GM23248 (cell line): Measurements from ENCODE around the gene DHRS7C. TPM values are rescaled to one million over a fixed set of nuclear protein-coding genes. Genes with fewer than 3 reads are reported as not detected.

Source experiments
- DNase-seq: peaks from one replicate; pipeline ENCODE4 v3.0.0-alpha.2; 2015
- H2AFZ ChIP-seq: fragments of 200-600 bp; sonication (generic); 2 replicates; pipeline ENCODE4 v1.6.1; 2016; ENCODE audit warnings: antibody characterized with exemption
- H3F3A ChIP-seq: fragments of 200-600 bp; sonication (generic); 2 replicates; pipeline ENCODE4 v1.6.1; 2016; ENCODE audit warnings: mild to moderate bottlenecking, antibody characterized with exemption, mixed run types; ENCODE audit not compliant: insufficient read depth
- H3K27ac ChIP-seq: fragments of 200-600 bp; sonication (generic); 2 replicates; pipeline ENCODE4 v1.5.1; 2016; ENCODE audit warnings: mild to moderate bottlenecking
- H3K27me3 ChIP-seq: fragments of 200-600 bp; sonication (generic); replicated peaks from 2 replicates; pipeline ENCODE4 v1.6.1; 2016; ENCODE audit warnings: mild to moderate bottlenecking; ENCODE audit not compliant: insufficient read depth
- H3K36me3 ChIP-seq: fragments of 200-600 bp; sonication (generic); 2 replicates; pipeline ENCODE4 v1.6.1; 2016; ENCODE audit warnings: low read depth, mild to moderate bottlenecking
- H3K4me1 ChIP-seq: fragments of 200-600 bp; sonication (generic); 2 replicates; pipeline ENCODE4 v1.6.1; 2016; ENCODE audit warnings: mild to moderate bottlenecking; ENCODE audit not compliant: insufficient read depth
- H3K4me2 ChIP-seq: fragments of 200-600 bp; sonication (generic); one replicate; pipeline ENCODE4 v1.6.1; 2016; ENCODE audit warnings: mild to moderate bottlenecking; ENCODE audit not compliant: unreplicated experiment
- H3K4me3 ChIP-seq: fragments of 200-600 bp; sonication (generic); 2 replicates; pipeline ENCODE4 v1.5.1; 2016; ENCODE audit warnings: mild to moderate bottlenecking
- H3K79me2 ChIP-seq: fragments of 200-600 bp; sonication (generic); 2 replicates; pipeline ENCODE4 v1.6.1; 2016; ENCODE audit warnings: mild to moderate bottlenecking; ENCODE audit not compliant: insufficient read depth
- H3K9ac ChIP-seq: fragments of 200-600 bp; sonication (generic); 2 replicates; pipeline ENCODE4 v1.6.1; 2016; ENCODE audit warnings: mild to moderate bottlenecking
- H3K9me2 ChIP-seq: fragments of 200-600 bp; sonication (generic); 2 replicates; pipeline ENCODE4 v1.6.1; 2016; ENCODE audit warnings: mixed run types, mild to moderate bottlenecking, moderate library complexity; ENCODE audit not compliant: insufficient read depth
- H3K9me3 ChIP-seq: fragments of 200-600 bp; sonication (generic); one replicate; pipeline ENCODE4 v1.6.1; 2017; ENCODE audit warnings: low read depth
- H4K20me1 ChIP-seq: fragments of 200-600 bp; sonication (generic); 2 replicates; pipeline ENCODE4 v1.6.0; 2016; ENCODE audit not compliant: insufficient read depth
- EZH2phosphoT487 ChIP-seq: fragments of 200-600 bp; sonication (generic); IDR thresholded peaks from 2 replicates; pipeline ENCODE4 v1.6.1; 2018; ENCODE audit warnings: antibody characterized with exemption, moderate library complexity, mild to moderate bottlenecking, low read depth; ENCODE audit not compliant: insufficient read depth
- WGBS, 2 experiments: methylation state at CpG; one replicate each; pipeline ENCODE4 v1.1.6; 2015 to 2017; ENCODE audit warnings: low lambda C conversion rate in 2 of 2, low coverage in 1 of 2; ENCODE audit errors: missing lambda C conversion rate in 2 of 2; 5-methylcytosine and 5-hydroxymethylcytosine counted together
- in situ Hi-C: fragments of 300-500 bp; cut with MboI; formaldehyde crosslinking; loops from 2 replicates; pipeline ENCODE4 v1.15.0; 2020
- polyA plus RNA-seq: library from polyadenylated mRNA; unstranded; fragments of >200 nt; fragmentation: Nextera tagmentation; extraction: Ambion mirVana; gene quantifications from 2 replicates; pipeline ENCODE4 v1.2.1, GENCODE V29; 2016
- total RNA-seq: library from RNA; depleted of rRNA; stranded (reverse); fragments of >200 nt; shearing (Covaris generic); gene quantifications from 2 replicates; pipeline ENCODE4 v1.2.3, GENCODE V29; 2014; rRNA removed

The DHRS7C gene
- total and polyA plus RNA-seq, 2 experiments from 2014 or later, result not detected

GRCh38 chr17:9725575-9725974 is 65.8 kb downstream of the DHRS7C start:
- H3K27me3 ChIP-seq, result peaks cover 14% of the 10 kb centered on the region
- no peak overlapping the region for H3K4me2 ChIP-seq
- no peak overlapping the region for H3K9ac ChIP-seq
- H2AFZ ChIP-seq, result no peak overlapping the region
- no peaks in the 10 kb centered on the region for H3F3A ChIP-seq
- WGBS, 2 experiments, result 41 to 47% methylated on average over 9 of the region's 9 CpGs
- no peaks in the 10 kb centered on the region; the same call in 1 of the 2 replicates for H3K4me1 ChIP-seq
- H3K9me3 ChIP-seq, result no peaks in the 10 kb centered on the region
- no peak for TF ChIP-seq EZH2phosphoT487
- DNase-seq, result peak; percentile 14
- no peaks in the 10 kb centered on the region for H3K79me2 ChIP-seq
- H4K20me1 ChIP-seq, result no peaks in the 10 kb centered on the region
- H3K27ac ChIP-seq, result no peak overlapping the region
- no peaks in the 10 kb centered on the region for H3K9me2 ChIP-seq
- in situ Hi-C loops, result loop anchor here (10.0 kb wide), 1 partner anchor 59 kb away; no protein-coding TSS in a partner anchor
- H3K36me3 ChIP-seq, result no peaks in the 10 kb centered on the region
- H3K4me3 ChIP-seq, result no peak overlapping the region

Other genes starting within 250 kb of the DHRS7C start
- gene STX8, start 215.8 kb downstream of the DHRS7C start, total RNA-seq, result 40.7 and 70.8 TPM in 2 replicates
- gene STX8, start 215.8 kb downstream of the DHRS7C start, polyA plus RNA-seq, result 79.6 and 84.3 TPM in 2 replicates
- not detected in 2 replicates for gene CFAP52, start 214.9 kb downstream of the DHRS7C start, total RNA-seq
- 0.76 TPM in 1 of 2 replicates, not detected in the other for gene CFAP52, start 214.9 kb downstream of the DHRS7C start, polyA plus RNA-seq
- gene USP43, start 146.1 kb downstream of the DHRS7C start, total RNA-seq, result 0.25 TPM in 1 of 2 replicates, not detected in the other
- gene USP43, start 146.1 kb downstream of the DHRS7C start, polyA plus RNA-seq, result 0.08 TPM in 1 of 2 replicates, not detected in the other
- not detected in 2 replicates for gene GSG1L2, start 30.5 kb upstream of the DHRS7C start, total RNA-seq
- not detected in 2 replicates for gene GSG1L2, start 30.5 kb upstream of the DHRS7C start, polyA plus RNA-seq
- 0.38 TPM in 1 of 2 replicates, not detected in the other for gene GLP2R, start 34.3 kb upstream of the DHRS7C start, total RNA-seq
- gene GLP2R, start 34.3 kb upstream of the DHRS7C start, polyA plus RNA-seq, result not detected in 2 replicates
- not detected in 2 replicates for gene RCVRN, start 113.7 kb upstream of the DHRS7C start, total RNA-seq
- not detected in 2 replicates for gene RCVRN, start 113.7 kb upstream of the DHRS7C start, polyA plus RNA-seq